GM12878 (cell line): ENCODE measurements around the gene CETP. TPM values are rescaled to one million over a fixed set of nuclear protein-coding genes. Genes with fewer than 3 reads are reported as not detected.

Experiments used
- ATAC-seq: fragments of 200-7000 bp; cut with Tn5 transposase; 3 replicates; pipeline ENCODE4 v1.9.1; 2020; ENCODE audit warnings: mild to moderate bottlenecking, moderate library complexity
- BruUV-seq: library from RNA; stranded (reverse); fragments of 400-500 nt; replicated peaks from 2 replicates; lab custom pipeline; 2021; lab: Mats Ljungman, UMichigan
- CTCF ChIA-PET: fragments of 300-600 bp; sonication (Branson Sonifier 250); formaldehyde crosslinking; extraction: SDS; loops from one replicate; lab custom pipeline; 2021; ENCODE audit warnings: inconsistent platforms; lab: Yijun Ruan, JAX
- POLR2A ChIA-PET: fragments of 350-600 bp; formaldehyde crosslinking; extraction: SDS; loops from one replicate; lab custom pipeline; 2021; ENCODE audit warnings: inconsistent platforms; lab: Charles Lee
- RAD21 ChIA-PET: fragments of 300-600 bp; sonication (Branson Sonifier 250); formaldehyde crosslinking; loops from one replicate; lab custom pipeline; 2023; ENCODE audit warnings: antibody characterized with exemption; ENCODE audit not compliant: unreplicated experiment; lab: Charles Lee
- SMC1A ChIA-PET: fragments of 300-600 bp; sonication (Branson Sonifier 250); formaldehyde crosslinking; loops from one replicate; lab custom pipeline; 2023; ENCODE audit not compliant: unreplicated experiment, uncharacterized antibody; lab: Charles Lee
- DNase-seq: peaks from one replicate; pipeline ENCODE4 v3.0.0-alpha.2; 2011; ENCODE audit warnings: low read depth, low spot score
- FAIRE-seq: peaks from 3 replicates; lab custom pipeline; 2011; peaks lifted over from hg19 to GRCh38; lab: Jason Lieb, UNC
- H2AFZ ChIP-seq: 2 replicates; pipeline ENCODE4 v1.6.0; 2011; ENCODE audit warnings: low read depth, low read length, control low read depth; ENCODE audit not compliant: control insufficient read depth
- H3K27ac ChIP-seq: 2 replicates; pipeline ENCODE4 v1.5.1; 2011; ENCODE audit warnings: control low read depth; ENCODE audit not compliant: control insufficient read depth, insufficient read depth
- H3K27me3 ChIP-seq, 2 experiments: replicated peaks in 1 of 2; 2 replicates each; pipeline versions ENCODE4 v1.6.0 to v1.6.1; 2011; ENCODE audit warnings: low read length in 1 of 2; ENCODE audit not compliant: control insufficient read depth in 2 of 2, insufficient read depth in 2 of 2
- H3K36me3 ChIP-seq, 2 experiments: 2 replicates each; pipeline ENCODE4 v1.5.1; 2011; ENCODE audit warnings: low read length in 1 of 2; ENCODE audit not compliant: control insufficient read depth in 2 of 2, insufficient read depth in 2 of 2
- H3K4me1 ChIP-seq: 2 replicates; pipeline ENCODE4 v1.6.1; 2011; ENCODE audit warnings: mild to moderate bottlenecking, low read length, moderate library complexity, mixed read lengths; ENCODE audit not compliant: control insufficient read depth, insufficient read depth
- H3K4me2 ChIP-seq: 2 replicates; pipeline ENCODE4 v1.6.0; 2011; ENCODE audit warnings: control low read depth; ENCODE audit not compliant: control insufficient read depth, insufficient read depth
- H3K4me3 ChIP-seq: fragments of 200-600 bp; sonication (generic); 2 replicates; pipeline ENCODE4 v1.5.1; 2016
- H3K79me2 ChIP-seq: 2 replicates; pipeline ENCODE4 v1.6.0; 2011; ENCODE audit warnings: low read length; ENCODE audit not compliant: control insufficient read depth, insufficient read depth
- H3K9ac ChIP-seq: 2 replicates; pipeline ENCODE4 v1.8.0; 2011; ENCODE audit warnings: low read length, control low read depth, mixed read lengths; ENCODE audit not compliant: control insufficient read depth, insufficient read depth
- H3K9me3 ChIP-seq: replicated peaks from 3 replicates; pipeline ENCODE4 v1.5.1; 2011; ENCODE audit warnings: mild to moderate bottlenecking, low read length; ENCODE audit not compliant: control insufficient read depth, insufficient read depth
- H4K20me1 ChIP-seq: 2 replicates; pipeline ENCODE4 v1.6.0; 2011; ENCODE audit not compliant: control insufficient read depth, insufficient read depth
- BCL11A ChIP-seq: IDR thresholded peaks from 2 replicates; pipeline ENCODE4 v1.6.1; 2011; ENCODE audit warnings: low read depth, low read length
- BRCA1 ChIP-seq: IDR thresholded peaks from 2 replicates; pipeline ENCODE4 v1.6.1; 2011; ENCODE audit warnings: low read depth, low read length, improper control_type of control experiment
- POLR2A ChIP-seq: IDR thresholded peaks from 2 replicates; pipeline ENCODE4 v1.6.1; 2011; ENCODE audit warnings: low read depth, mild to moderate bottlenecking, low read length
- POU2F2 ChIP-seq: IDR thresholded peaks from 3 replicates; pipeline ENCODE4 v1.6.1; 2011; ENCODE audit warnings: low read depth, mild to moderate bottlenecking, low read length, borderline replicate concordance
- PRDM15 ChIP-seq: fragments of 450-650 bp; formaldehyde crosslinking; IDR thresholded peaks from 2 replicates; pipeline ENCODE4 v1.4.0; 2020; ENCODE audit warnings: mild to moderate bottlenecking, moderate library complexity
- SIX5 ChIP-seq: IDR thresholded peaks from 2 replicates; pipeline ENCODE4 v1.6.1; 2011; ENCODE audit warnings: mild to moderate bottlenecking, low read depth, low read length, moderate library complexity; ENCODE audit not compliant: severe bottlenecking
- ZNF24 ChIP-seq: fragments of 450-650 bp; IDR thresholded peaks from 2 replicates; pipeline ENCODE4 v1.6.1; 2017; ENCODE audit warnings: antibody characterized with exemption, mild to moderate bottlenecking
- WGBS: methylation state at CpG from one replicate; pipeline ENCODE4 v1.1.6; 2016; ENCODE audit warnings: low lambda C conversion rate; ENCODE audit not compliant: insufficient replicate concordance, insufficient coverage; ENCODE audit errors: missing lambda C conversion rate; 5-methylcytosine and 5-hydroxymethylcytosine counted together
- in situ Hi-C: fragments of 300-500 bp; cut with MboI; formaldehyde crosslinking; loops from 9 replicates; pipeline ENCODE4 v1.14.3; 2018; ENCODE audit warnings: mixed read lengths
- intact Hi-C: fragments of 100-400 bp; cut with micrococcal nuclease; formaldehyde crosslinking; loops from one replicate; pipeline ENCODE4 v1.14.2; 2022; ENCODE audit not compliant: unreplicated experiment
- polyA plus RNA-seq, 11 experiments: library from polyadenylated mRNA; depleted of rRNA in 4 of 11; unstranded in 6 of 11; stranded (reverse) in 5 of 11; fragments of >200 nt; fragmentation: Nextera tagmentation in 4 of 11; fragmentation: Illumina TruSeq in 1 of 11; extraction: Ambion mirVana in 4 of 11; extraction: Trizol in 1 of 11; gene quantifications; 1 replicate in 1 of 11; 2 replicates in 10 of 11; pipeline versions ENCODE4 v1.2.1 to v1.2.3, GENCODE V29; 2011 to 2016; ENCODE audit warnings: inconsistent platforms in 2 of 11, missing spikeins in 2 of 11, low read depth in 1 of 11
- total RNA-seq, 4 experiments: library from RNA; depleted of rRNA in 3 of 4; stranded (reverse); fragments of >200 nt in 3 of 4; fragmentation: Illumina TruSeq in 1 of 4; extraction: Trizol in 1 of 4; gene quantifications; 2 replicates each; pipeline versions ENCODE4 v1.2.1 to v1.2.3, GENCODE V29; 2013 to 2021
- TF ChIP-seq, protein P1 (sequence below): IDR thresholded peaks from 2 replicates; pipeline ENCODE4 v1.6.1; 2012; ENCODE audit warnings: low read depth, low read length, improper control_type of control experiment
- TF ChIP-seq, protein P2 (sequence below): fragments of 450-650 bp; IDR thresholded peaks from 2 replicates; pipeline ENCODE4 v1.6.1; 2017; ENCODE audit warnings: mild to moderate bottlenecking
- TF ChIP-seq, protein P3 (sequence below): fragments of 450-650 bp; IDR thresholded peaks from 2 replicates; pipeline ENCODE4 v1.6.1; 2016; ENCODE audit warnings: mild to moderate bottlenecking, moderate library complexity, borderline replicate concordance

The CETP gene
- total and polyA plus RNA-seq, 10 of the 15 experiments (the other 5 are each of a cell fraction or from before 2014, with no cell fraction given): 1.2 to 6.4 (median 2.1) TPM

DNA sequence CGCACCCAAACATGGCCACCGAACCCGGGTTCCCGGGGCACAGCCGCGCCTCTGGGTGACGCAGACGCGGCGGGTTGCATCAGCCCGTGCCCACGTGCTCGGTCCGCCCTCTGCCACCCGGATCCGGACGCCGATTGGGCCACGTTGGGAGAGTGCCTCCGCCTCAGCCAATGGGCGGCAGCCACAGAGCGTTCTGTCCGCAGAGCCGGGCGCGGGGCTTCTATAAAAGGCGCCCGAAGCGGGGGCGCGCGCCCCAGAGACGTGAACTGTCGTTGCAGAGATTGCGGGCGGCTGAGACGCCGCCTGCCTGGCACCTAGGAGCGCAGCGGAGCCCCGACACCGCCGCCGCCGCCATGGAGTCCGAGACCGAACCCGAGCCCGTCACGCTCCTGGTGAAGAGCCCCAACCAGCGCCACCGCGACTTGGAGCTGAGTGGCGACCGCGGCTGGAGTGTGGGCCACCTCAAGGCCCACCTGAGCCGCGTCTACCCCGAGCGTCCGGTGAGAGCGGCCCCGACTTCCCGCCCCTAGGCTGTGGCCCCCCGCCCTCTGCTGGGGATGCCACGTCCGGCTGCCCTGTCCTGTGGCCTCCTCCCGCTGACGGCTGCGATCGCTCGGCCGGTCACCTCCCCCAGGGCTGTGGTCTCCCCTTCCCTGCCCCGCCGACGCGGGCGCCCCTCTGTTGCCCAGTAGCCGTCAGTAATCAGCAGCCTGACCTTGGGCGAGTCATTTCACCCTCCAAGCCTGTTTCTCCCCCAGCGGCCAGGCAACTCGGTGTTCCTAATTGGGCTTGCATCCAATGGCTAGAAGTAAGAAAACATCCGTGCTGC lies 29.6 kb upstream of the CETP start, which contains the start of gene HERPUD1:
TSS of gene HERPUD1 (plus strand) at position 251 of the 829 bp plus-strand sequence. CDS start at position 354, 103 bp downstream.
- Histone ChIP-seq H4K20me1 (no peaks in the 10 kb centered on the region), H2AFZ (peak within 1 kb of the TSS; percentile 65), H3K9me3 (no peaks in the 10 kb centered on the region), H3K9ac (peak within 1 kb of the TSS; percentile 82), H3K27ac (peak within 1 kb of the TSS; percentile 88), H3K79me2 (peaks cover 46% of the 10 kb centered on the region), H3K4me2 (peak within 1 kb of the TSS; percentile 81), H3K4me1 (peaks cover 20% of the 10 kb centered on the region), H3K36me3 (peaks cover 0 to 4% of the 10 kb centered on the region in 2 experiments), H3K27me3 (no peaks in the 10 kb centered on the region), H3K4me3 (peak within 1 kb of the TSS; percentile 92)
- FAIRE-seq: peak; percentile 94
- intact Hi-C loops: loop anchor here (1.0 to 2.0 kb wide), 5 partner anchors 15 to 72 kb away; no protein-coding TSS in a partner anchor
- peak; percentile 89 for DNase-seq
- ChIA-PET RAD21 (interaction anchor here (0.6 to 2.9 kb wide), 13 partner anchors 9 to 203 kb away, joined by 3 to 34 read pairs (median 8); partner anchors contain the start of gene NUP93), POLR2A (interaction anchor here (1.0 to 21.1 kb wide), 10 partner anchors 7 to 71 kb away, joined by 3 to 306 read pairs (median 8); no protein-coding TSS in a partner anchor), SMC1A (interaction anchor here (0.7 to 3.8 kb wide), 11 partner anchors 9 to 78 kb away, joined by 3 to 52 read pairs (median 8); no protein-coding TSS in a partner anchor), CTCF (interaction anchor here (0.6 to 2.7 kb wide), 7 partner anchors 9 to 459 kb away, joined by 3 to 14 read pairs (median 5); no protein-coding TSS in a partner anchor)
- ATAC-seq: peak; percentile 84
- in situ Hi-C loops: no loop called here
- no TSS peak for BruUV-seq
- 1% methylated on average over 75 of the region's 83 CpGs for WGBS
- TF ChIP-seq, protein P1, sequence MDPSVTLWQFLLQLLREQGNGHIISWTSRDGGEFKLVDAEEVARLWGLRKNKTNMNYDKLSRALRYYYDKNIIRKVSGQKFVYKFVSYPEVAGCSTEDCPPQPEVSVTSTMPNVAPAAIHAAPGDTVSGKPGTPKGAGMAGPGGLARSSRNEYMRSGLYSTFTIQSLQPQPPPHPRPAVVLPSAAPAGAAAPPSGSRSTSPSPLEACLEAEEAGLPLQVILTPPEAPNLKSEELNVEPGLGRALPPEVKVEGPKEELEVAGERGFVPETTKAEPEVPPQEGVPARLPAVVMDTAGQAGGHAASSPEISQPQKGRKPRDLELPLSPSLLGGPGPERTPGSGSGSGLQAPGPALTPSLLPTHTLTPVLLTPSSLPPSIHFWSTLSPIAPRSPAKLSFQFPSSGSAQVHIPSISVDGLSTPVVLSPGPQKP: no peak
- peak; percentile 92 for TF ChIP-seq POU2F2
- peak; percentile 99 for TF ChIP-seq POLR2A
- TF ChIP-seq, protein P2, sequence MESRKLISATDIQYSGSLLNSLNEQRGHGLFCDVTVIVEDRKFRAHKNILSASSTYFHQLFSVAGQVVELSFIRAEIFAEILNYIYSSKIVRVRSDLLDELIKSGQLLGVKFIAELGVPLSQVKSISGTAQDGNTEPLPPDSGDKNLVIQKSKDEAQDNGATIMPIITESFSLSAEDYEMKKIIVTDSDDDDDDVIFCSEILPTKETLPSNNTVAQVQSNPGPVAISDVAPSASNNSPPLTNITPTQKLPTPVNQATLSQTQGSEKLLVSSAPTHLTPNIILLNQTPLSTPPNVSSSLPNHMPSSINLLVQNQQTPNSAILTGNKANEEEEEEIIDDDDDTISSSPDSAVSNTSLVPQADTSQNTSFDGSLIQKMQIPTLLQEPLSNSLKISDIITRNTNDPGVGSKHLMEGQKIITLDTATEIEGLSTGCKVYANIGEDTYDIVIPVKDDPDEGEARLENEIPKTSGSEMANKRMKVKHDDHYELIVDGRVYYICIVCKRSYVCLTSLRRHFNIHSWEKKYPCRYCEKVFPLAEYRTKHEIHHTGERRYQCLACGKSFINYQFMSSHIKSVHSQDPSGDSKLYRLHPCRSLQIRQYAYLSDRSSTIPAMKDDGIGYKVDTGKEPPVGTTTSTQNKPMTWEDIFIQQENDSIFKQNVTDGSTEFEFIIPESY: no peak
- TF ChIP-seq, protein P3, sequence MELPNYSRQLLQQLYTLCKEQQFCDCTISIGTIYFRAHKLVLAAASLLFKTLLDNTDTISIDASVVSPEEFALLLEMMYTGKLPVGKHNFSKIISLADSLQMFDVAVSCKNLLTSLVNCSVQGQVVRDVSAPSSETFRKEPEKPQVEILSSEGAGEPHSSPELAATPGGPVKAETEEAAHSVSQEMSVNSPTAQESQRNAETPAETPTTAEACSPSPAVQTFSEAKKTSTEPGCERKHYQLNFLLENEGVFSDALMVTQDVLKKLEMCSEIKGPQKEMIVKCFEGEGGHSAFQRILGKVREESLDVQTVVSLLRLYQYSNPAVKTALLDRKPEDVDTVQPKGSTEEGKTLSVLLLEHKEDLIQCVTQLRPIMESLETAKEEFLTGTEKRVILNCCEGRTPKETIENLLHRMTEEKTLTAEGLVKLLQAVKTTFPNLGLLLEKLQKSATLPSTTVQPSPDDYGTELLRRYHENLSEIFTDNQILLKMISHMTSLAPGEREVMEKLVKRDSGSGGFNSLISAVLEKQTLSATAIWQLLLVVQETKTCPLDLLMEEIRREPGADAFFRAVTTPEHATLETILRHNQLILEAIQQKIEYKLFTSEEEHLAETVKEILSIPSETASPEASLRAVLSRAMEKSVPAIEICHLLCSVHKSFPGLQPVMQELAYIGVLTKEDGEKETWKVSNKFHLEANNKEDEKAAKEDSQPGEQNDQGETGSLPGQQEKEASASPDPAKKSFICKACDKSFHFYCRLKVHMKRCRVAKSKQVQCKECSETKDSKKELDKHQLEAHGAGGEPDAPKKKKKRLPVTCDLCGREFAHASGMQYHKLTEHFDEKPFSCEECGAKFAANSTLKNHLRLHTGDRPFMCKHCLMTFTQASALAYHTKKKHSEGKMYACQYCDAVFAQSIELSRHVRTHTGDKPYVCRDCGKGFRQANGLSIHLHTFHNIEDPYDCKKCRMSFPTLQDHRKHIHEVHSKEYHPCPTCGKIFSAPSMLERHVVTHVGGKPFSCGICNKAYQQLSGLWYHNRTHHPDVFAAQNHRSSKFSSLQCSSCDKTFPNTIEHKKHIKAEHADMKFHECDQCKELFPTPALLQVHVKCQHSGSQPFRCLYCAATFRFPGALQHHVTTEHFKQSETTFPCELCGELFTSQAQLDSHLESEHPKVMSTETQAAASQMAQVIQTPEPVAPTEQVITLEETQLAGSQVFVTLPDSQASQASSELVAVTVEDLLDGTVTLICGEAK: no peak
- no peak for TF ChIP-seq BRCA1
- TF ChIP-seq ZNF24: peak; percentile 56; the same call in 1 of the 2 replicates
- TF ChIP-seq BCL11A: no peak; the same call in 1 of the 2 replicates
- TF ChIP-seq PRDM15 (CRISPR knock-in tag): no peak
- no peak for TF ChIP-seq SIX5
